Neuron (in vitro differentiated cells): Measurements from ENCODE around the gene POU2F2.
"Not testable (repeated sequence)": the region's sequence is repeated elsewhere in the genome, so short reads cannot be mapped to it uniquely, and the experiment has no call there.

ENCODE experiments used
- H2AFZ ChIP-seq: one replicate; pipeline ENCODE4 v1.6.1; 2013; ENCODE audit warnings: low read depth, mild to moderate bottlenecking, inconsistent platforms, low read length, moderate library complexity
- H3K27me3 ChIP-seq: one replicate; pipeline ENCODE4 v1.6.1; 2013; ENCODE audit warnings: low read length; ENCODE audit not compliant: insufficient read depth
- H3K36me3 ChIP-seq: one replicate; pipeline ENCODE4 v1.6.1; 2013; ENCODE audit warnings: low read length; ENCODE audit not compliant: insufficient read depth
- H3K4me1 ChIP-seq: one replicate; pipeline ENCODE4 v1.6.1; 2013; ENCODE audit warnings: low read length; ENCODE audit not compliant: insufficient read depth
- H3K4me3 ChIP-seq: 2 replicates; pipeline ENCODE4 v1.5.1; 2013; ENCODE audit warnings: mild to moderate bottlenecking, low read length, moderate library complexity
- H3K9me3 ChIP-seq: one replicate; pipeline ENCODE4 v1.6.1; 2013; ENCODE audit warnings: low read length

Gene POU2F2

GRCh38 chr19:42060117-42060516, 72.1 kb downstream of the POU2F2 start:
- H2AFZ ChIP-seq: no peak overlapping the region
- no peaks in the 10 kb centered on the region for H3K27me3 ChIP-seq
- no peaks in the 10 kb centered on the region for H3K4me1 ChIP-seq
- H3K9me3 ChIP-seq: no peaks in the 10 kb centered on the region
- H3K4me3 ChIP-seq: no peak overlapping the region
- no peaks in the 10 kb centered on the region for H3K36me3 ChIP-seq

DNA sequence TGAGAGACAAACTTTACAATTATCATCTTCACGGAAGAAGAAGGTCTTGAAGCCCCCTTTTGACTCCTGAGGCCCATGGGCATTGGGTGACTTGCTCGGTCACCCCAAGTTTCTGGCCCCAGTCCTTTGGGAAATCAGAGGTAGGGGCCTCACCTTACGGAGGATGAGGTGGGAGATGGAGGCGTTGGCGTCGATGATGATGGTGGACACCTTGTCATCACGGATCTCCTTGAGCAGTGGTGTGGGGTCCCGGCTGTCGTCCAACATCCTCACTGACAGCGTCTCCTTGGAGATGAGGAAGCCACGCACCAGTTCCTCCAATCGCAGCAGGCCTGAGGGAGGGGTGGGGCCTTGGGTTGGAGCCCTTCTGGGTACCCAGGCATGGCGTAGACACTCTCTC, 73.0 kb downstream of the POU2F2 start:
- H3K36me3 ChIP-seq: no peaks in the 10 kb centered on the region
- no peaks in the 10 kb centered on the region for H3K4me1 ChIP-seq
- H3K27me3 ChIP-seq: no peaks in the 10 kb centered on the region
- H3K9me3 ChIP-seq: no peaks in the 10 kb centered on the region
- H2AFZ ChIP-seq: no peak overlapping the region
- H3K4me3 ChIP-seq: no peak overlapping the region

DNA sequence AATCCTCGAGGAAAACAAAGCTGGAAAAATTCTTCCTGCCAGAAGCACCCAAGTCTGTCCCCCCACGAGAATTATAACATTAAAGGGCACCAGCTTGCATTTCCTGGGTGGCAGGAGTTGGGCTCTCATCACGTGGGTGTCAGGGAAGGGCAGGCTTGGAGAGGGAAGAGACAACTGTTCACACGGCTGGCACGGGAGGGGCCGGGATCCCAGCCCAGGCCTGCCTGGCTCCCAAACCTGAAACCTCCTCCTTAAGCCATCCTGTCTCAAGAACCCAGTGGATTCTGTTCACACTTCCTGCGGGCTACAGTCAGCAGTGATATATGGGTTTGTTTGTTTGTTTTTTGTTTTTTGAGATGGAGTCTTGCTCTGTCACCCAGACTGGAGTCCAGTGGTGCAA, 74.4 kb downstream of the POU2F2 start:
- no peaks in the 10 kb centered on the region for H3K36me3 ChIP-seq
- no peak overlapping the region for H2AFZ ChIP-seq
- no peak overlapping the region for H3K4me3 ChIP-seq
- no peaks in the 10 kb centered on the region for H3K9me3 ChIP-seq
- H3K27me3 ChIP-seq: no peaks in the 10 kb centered on the region
- H3K4me1 ChIP-seq: no peaks in the 10 kb centered on the region

GRCh38 chr19:42054205-42054604, 78.0 kb downstream of the POU2F2 start:
- no peaks in the 10 kb centered on the region for H3K27me3 ChIP-seq
- no peak overlapping the region for H3K4me3 ChIP-seq
- H3K9me3 ChIP-seq: no peaks in the 10 kb centered on the region
- H3K4me1 ChIP-seq: no peaks in the 10 kb centered on the region
- no peaks in the 10 kb centered on the region for H3K36me3 ChIP-seq
- H2AFZ ChIP-seq: no peak overlapping the region

DNA sequence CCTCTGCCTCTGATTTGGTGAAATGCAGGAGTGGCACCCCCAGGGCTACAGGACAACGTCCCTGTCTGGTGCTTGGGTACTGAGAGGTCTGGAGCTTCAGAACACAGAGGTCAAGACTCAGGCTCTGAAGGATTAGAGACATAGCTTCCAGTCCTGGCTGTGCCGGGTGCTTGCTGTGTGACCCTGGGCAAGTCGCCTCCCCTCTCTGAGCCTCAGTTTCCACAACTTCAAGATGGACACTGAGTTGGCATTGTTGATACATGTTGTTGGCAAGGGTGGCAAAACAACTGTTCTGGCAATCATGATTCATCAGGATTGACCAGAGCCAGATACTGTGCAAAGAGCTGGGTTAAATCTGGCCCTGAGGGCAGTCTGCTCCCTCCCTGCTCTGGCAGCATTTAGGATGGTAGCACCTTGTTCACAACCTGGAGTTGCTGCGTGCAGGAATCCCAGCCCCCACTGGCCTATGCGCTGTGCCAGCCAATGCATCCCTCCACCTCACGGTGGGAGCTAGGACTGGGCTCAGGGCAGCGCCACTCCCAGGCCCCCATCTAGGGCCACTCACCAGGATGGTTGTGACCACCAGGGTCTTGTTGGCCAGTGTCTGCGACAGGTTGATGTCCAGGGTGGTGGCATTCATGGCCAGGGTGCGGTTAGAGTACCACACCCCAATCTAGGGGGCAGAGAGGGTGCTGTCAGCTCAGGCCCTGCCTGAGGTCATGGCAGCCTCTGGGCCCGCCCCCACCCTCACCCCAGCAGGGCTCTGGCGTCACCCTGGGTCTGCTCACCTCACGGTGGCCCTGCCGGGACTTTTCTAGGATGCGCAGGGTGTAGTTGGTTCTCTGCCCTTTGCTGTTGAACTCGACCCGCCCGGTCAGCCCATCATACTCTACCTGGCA, 79.0 kb downstream of the POU2F2 start:
- H3K36me3 ChIP-seq: no peaks in the 10 kb centered on the region
- H3K4me3 ChIP-seq: no peak overlapping the region
- no peak overlapping the region for H2AFZ ChIP-seq
- H3K27me3 ChIP-seq: no peaks in the 10 kb centered on the region
- H3K4me1 ChIP-seq: no peaks in the 10 kb centered on the region
- H3K9me3 ChIP-seq: no peaks in the 10 kb centered on the region

DNA sequence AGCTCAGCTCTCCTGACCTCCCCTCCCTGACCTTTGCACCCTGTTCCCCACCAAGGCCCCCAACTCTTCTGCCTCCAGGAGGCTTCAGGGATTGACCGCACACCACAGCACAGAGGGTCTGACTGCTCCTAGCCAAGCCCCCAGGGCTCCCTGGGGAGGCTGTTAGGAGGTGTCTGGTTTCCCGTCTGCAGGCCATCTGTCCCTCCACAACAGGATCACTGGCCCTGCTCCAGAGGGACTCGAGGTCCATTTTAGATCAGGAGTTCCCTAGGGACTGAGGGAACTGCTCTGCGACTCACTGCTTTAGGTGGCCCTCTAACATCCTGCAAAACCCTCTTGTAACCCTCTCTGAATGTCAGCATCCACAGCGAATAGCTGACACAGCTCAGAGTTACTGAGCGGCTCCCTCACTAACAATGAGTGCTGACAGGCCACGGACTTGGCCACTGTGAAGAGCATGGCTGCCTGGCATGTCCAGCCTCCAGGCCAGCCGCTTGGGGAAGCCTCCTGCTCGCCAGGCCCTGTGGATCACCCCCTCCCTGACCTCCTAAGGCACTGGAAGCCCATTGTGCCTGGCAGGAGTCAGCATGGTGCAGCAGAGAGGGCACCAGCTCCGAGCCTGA, 79.9 kb downstream of the POU2F2 start:
- Histone ChIP-seq H3K9me3 (no peaks in the 10 kb centered on the region), H3K36me3 (no peaks in the 10 kb centered on the region), H3K4me3 (no peak overlapping the region), H2AFZ (no peak overlapping the region), H3K27me3 (no peaks in the 10 kb centered on the region), H3K4me1 (no peaks in the 10 kb centered on the region)

DNA sequence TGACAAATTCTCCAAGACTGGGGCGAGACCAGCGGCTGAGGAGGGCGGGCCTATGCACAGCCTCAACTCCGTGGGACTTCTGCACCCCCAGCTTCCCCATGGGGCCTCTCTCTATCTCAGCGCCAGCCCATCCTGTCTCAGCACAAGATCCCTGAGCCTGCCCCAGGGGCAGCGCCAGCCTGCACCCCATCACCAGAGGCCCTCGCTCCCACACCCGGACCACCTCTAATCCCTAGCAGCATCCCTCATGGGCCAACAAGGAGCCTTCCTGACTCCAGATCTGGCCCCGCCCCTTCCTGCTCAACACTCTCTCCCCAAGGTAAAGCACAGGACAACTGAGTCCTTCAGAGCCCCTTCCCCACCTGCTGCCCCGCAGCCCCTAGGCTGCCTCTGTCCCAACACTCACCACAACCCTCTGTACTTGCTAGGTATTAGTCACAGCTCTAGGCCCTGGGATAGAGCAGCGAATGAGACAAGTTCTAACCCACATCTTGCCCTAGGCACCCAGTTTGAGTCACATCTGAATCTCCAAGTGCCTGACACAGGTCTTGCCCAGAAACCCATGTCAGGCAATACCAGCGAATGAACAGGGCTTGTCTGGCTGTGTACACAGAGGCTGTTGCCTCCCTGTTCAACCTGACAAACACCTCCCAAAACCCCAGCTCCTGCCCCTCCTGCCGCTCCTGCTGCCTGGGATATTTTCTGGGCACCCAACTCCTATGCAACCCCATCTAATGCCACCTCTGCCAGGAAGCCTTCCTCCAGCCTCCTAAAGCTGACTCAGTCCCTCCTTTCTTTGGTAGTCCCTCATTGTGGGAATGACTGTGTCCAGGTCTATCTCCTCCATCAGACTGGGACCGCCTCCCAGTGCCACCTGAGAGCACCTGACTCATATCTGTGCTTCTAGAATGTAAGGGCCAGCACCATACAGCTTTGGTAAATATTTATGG, 80.8 kb downstream of the POU2F2 start:
- Histone ChIP-seq H3K4me3 (no peak overlapping the region), H3K4me1 (no peaks in the 10 kb centered on the region), H3K27me3 (no peaks in the 10 kb centered on the region), H2AFZ (no peak overlapping the region), H3K9me3 (no peaks in the 10 kb centered on the region), H3K36me3 (no peaks in the 10 kb centered on the region)

DNA sequence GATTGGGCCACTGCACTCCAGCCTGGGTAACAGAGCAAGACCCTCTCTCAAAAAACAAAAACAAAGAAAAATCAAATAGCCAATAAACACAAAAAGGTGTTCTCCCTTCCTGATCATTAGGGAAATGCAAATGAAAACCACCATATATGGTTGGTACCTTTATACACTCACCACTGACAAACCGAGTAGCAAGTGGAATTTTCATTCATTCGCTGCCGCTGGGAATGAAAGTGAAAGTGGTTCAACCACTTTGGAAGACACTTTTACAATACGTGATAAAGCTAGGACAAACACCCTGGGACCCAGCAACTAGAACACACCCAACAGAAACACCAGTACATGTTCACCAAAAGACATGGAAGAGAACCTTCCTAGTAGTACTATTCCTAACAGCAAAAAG, 83.3 kb downstream of the POU2F2 start:
- H3K4me3 ChIP-seq: no peak overlapping the region

GRCh38 chr19:42045575-42045974, 86.7 kb downstream of the POU2F2 start:
- H2AFZ ChIP-seq: no peak overlapping the region
- no peaks in the 10 kb centered on the region for H3K9me3 ChIP-seq
- H3K36me3 ChIP-seq: no peaks in the 10 kb centered on the region
- H3K4me1 ChIP-seq: peaks cover 3% of the 10 kb centered on the region
- H3K27me3 ChIP-seq: no peaks in the 10 kb centered on the region
- no peak overlapping the region for H3K4me3 ChIP-seq

More for the DNA sequence above, 83.3 kb downstream of the POU2F2 start:
- no peaks in the 10 kb centered on the region for H3K36me3 ChIP-seq
- no peaks in the 10 kb centered on the region for H3K9me3 ChIP-seq
- H2AFZ ChIP-seq: no peak overlapping the region
- H3K4me1 ChIP-seq: peaks cover 3% of the 10 kb centered on the region
- H3K27me3 ChIP-seq: no peaks in the 10 kb centered on the region

DNA sequence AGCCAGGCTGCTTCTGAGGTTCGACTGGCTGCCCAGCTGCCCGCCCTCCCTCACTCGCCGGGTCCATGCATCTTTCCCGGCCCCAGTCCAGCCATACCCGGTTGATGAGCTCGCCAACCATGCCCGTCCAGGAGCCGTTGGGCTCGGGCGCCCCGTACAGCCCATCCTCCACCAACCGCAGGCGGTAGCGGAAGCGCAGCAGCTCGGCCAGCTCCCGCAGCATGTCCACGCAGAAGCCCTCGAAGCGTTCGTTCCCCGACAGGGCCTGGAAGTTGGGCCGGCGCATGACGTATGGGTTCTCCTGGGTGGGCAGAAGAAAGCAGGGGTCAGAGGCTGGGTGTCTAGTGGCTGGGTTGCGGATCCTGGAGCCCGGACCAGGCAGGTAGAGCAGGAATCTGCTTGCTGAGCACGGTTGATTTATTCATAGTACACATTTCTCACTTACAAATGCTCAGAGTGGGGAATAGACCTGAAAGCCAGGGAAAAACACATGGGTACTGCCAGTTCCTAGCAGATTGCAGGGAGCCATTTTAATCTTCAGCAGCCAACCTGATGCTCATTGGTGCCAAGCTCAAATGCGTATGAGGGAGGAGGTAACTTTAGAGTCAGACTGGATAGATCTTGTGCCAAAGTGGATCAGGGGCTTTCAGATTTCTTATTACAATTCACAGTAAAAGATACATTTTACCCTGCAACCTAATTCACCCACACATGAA, 89.6 kb downstream of the POU2F2 start:
- Histone ChIP-seq H3K9me3 (no peaks in the 10 kb centered on the region), H3K4me3 (no peak overlapping the region), H3K27me3 (no peaks in the 10 kb centered on the region), H3K4me1 (peaks cover 3% of the 10 kb centered on the region), H3K36me3 (no peaks in the 10 kb centered on the region), H2AFZ (no peak overlapping the region)

DNA sequence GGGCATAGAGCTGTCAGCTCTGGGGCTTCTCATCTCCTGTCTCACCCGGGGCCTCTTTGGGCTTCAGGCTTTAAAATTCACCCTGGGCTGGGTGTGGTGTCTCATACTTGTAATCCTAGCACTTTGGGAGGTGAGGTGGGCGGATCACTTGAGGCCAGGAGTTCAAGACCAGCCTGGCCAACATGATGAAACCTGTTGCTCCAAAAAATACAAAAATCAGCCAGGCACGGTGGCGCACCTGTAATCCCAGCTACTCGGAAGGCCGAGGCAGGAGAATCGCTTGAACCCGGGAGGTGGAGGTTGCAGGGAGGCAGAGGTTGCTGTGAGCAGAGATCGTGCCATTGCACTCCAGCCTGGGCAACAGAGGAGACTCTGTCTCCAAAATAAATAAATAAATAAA, 91.8 kb downstream of the POU2F2 start:
- H2AFZ ChIP-seq, H3K36me3 ChIP-seq, H3K4me3 ChIP-seq, H3K4me1 ChIP-seq, H3K9me3 ChIP-seq, H3K27me3 ChIP-seq: not testable (repeated sequence)

DNA sequence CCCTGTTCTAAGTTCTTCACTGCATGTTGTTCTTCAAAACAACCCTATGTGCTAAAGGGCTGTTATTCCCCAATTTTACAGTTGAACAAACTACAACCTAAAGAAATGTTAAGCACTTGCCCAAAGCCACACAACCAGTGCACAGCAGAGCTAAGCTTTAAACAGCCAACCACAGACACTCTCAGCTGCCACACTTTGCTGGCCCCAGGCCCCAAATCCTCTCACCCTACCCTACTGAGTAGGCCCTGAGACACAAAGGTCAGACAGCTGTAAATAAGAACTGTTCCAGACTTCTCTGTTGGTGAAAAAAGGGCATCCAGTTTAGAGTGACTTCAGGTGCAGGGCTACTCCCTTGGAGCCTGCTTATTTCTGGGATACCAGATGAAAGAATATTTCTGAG, 92.2 kb downstream of the POU2F2 start:
- H3K4me1 ChIP-seq: peaks cover under 1% of the 10 kb centered on the region
- H3K27me3 ChIP-seq: no peaks in the 10 kb centered on the region
- no peak overlapping the region for H2AFZ ChIP-seq
- H3K9me3 ChIP-seq: no peaks in the 10 kb centered on the region
- H3K4me3 ChIP-seq: no peak overlapping the region
- no peaks in the 10 kb centered on the region for H3K36me3 ChIP-seq
